DND-41 (cell line): ENCODE results near the gene OGFOD2.

ENCODE experiments used
- ATAC-seq: fragments of 200-7000 bp; cut with Tn5 transposase; 3 replicates; pipeline ENCODE4 v1.9.1; 2021; ENCODE audit warnings: low read depth; ENCODE audit not compliant: insufficient read depth
- DNase-seq: peaks from one replicate; pipeline ENCODE4 v3.0.0-alpha.2; 2020
- H2AFZ ChIP-seq: 2 replicates; pipeline ENCODE4 v1.6.0; 2012; ENCODE audit warnings: low read depth, low read length
- H3K27ac ChIP-seq: 2 replicates; pipeline ENCODE4 v1.5.1; 2012; ENCODE audit warnings: low read length, inconsistent platforms
- H3K27me3 ChIP-seq: fragments of 200-600 bp; sonication (generic); 2 replicates; pipeline ENCODE4 v1.6.0; 2012; ENCODE audit warnings: low read length, mild to moderate bottlenecking, inconsistent platforms; ENCODE audit not compliant: insufficient read depth, poor library complexity
- H3K36me3 ChIP-seq: 2 replicates; pipeline ENCODE4 v1.5.1; 2012; ENCODE audit warnings: low read length, inconsistent platforms; ENCODE audit not compliant: insufficient read depth
- H3K4me1 ChIP-seq: 2 replicates; pipeline ENCODE4 v1.5.1; 2012; ENCODE audit warnings: mild to moderate bottlenecking, low read length; ENCODE audit not compliant: insufficient read depth
- H3K4me2 ChIP-seq: 2 replicates; pipeline ENCODE4 v1.6.0; 2012; ENCODE audit warnings: mild to moderate bottlenecking, moderate library complexity, low read length, inconsistent platforms; ENCODE audit not compliant: insufficient read depth
- H3K4me3 ChIP-seq, 2 experiments: fragments of 200-600 bp in 1 of 2; shearing (Covaris generic) in 1 of 2; 2 replicates each; pipeline ENCODE4 v1.5.1; 2012 to 2016; ENCODE audit warnings: inconsistent platforms in 2 of 2, low read length in 2 of 2, mild to moderate bottlenecking in 2 of 2, low read depth in 1 of 2, moderate library complexity in 1 of 2
- H3K79me2 ChIP-seq: 2 replicates; pipeline ENCODE4 v1.6.0; 2012; ENCODE audit warnings: low read length, inconsistent platforms; ENCODE audit not compliant: insufficient read depth
- H3K9ac ChIP-seq: 2 replicates; pipeline ENCODE4 v1.6.0; 2012; ENCODE audit warnings: low read depth, mild to moderate bottlenecking, inconsistent platforms, low read length, moderate library complexity
- H3K9me3 ChIP-seq: 2 replicates; pipeline ENCODE4 v1.5.1; 2012; ENCODE audit warnings: low read length, moderate library complexity, mild to moderate bottlenecking, inconsistent platforms; ENCODE audit not compliant: insufficient read depth, severe bottlenecking
- H4K20me1 ChIP-seq: 2 replicates; pipeline ENCODE4 v1.6.0; 2012; ENCODE audit warnings: low read length; ENCODE audit not compliant: insufficient read depth
- CTCF ChIP-seq: IDR thresholded peaks from 2 replicates; pipeline ENCODE4 v1.5.1; 2012; ENCODE audit warnings: borderline replicate concordance, low read length, moderate library complexity, mild to moderate bottlenecking; ENCODE audit not compliant: poor library complexity, severe bottlenecking; ENCODE audit errors: extremely low read depth
- EZH2 ChIP-seq: IDR thresholded peaks from 3 replicates; pipeline ENCODE4 v1.6.1; 2012; ENCODE audit warnings: borderline replicate concordance, low read depth, mild to moderate bottlenecking, moderate library complexity, low read length, inconsistent platforms; ENCODE audit not compliant: severe bottlenecking

Gene OGFOD2

GRCh38 chr12:122997343-122998250 lies 22.6 kb downstream of the OGFOD2 start:
- no peak overlapping the region for H3K4me2 ChIP-seq
- H3K4me1 ChIP-seq = no peaks in the 10 kb centered on the region
- ATAC-seq = no peak
- H3K27me3 ChIP-seq = no peaks in the 10 kb centered on the region
- DNase-seq = no peak
- no peak overlapping the region for H3K4me3 ChIP-seq
- TF ChIP-seq EZH2 = no peak
- H3K36me3 ChIP-seq = no peaks in the 10 kb centered on the region
- no peaks in the 10 kb centered on the region for H3K9me3 ChIP-seq
- H3K27ac ChIP-seq = no peak overlapping the region
- H3K79me2 ChIP-seq = no peaks in the 10 kb centered on the region
- no peaks in the 10 kb centered on the region; the same call in 1 of the 2 replicates for H4K20me1 ChIP-seq
- H3K9ac ChIP-seq = no peak overlapping the region
- no peak overlapping the region for H2AFZ ChIP-seq

GRCh38 chr12:122998316-122998715 lies 23.3 kb downstream of the OGFOD2 start:
- Histone ChIP-seq H3K4me2 (no peak overlapping the region), H3K27me3 (no peaks in the 10 kb centered on the region), H4K20me1 (no peaks in the 10 kb centered on the region; the same call in 1 of the 2 replicates), H3K27ac (no peak overlapping the region), H3K9ac (no peak overlapping the region), H3K9me3 (no peaks in the 10 kb centered on the region), H3K4me3 (no peak overlapping the region), H3K36me3 (no peaks in the 10 kb centered on the region), H2AFZ (no peak overlapping the region), H3K79me2 (no peaks in the 10 kb centered on the region), H3K4me1 (no peaks in the 10 kb centered on the region)
- TF ChIP-seq EZH2 = no peak
- TF ChIP-seq CTCF = no peak
- DNase-seq = no peak
- ATAC-seq = no peak

- TF ChIP-seq EZH2 (no peak), CTCF (no peak)
- ATAC-seq = no peak
- H3K36me3 ChIP-seq = no peaks in the 10 kb centered on the region
These were observed 24.3 kb downstream of the OGFOD2 start for GRCh38 chr12:122999196-122999946.

GRCh38 chr12:122999986-123000420 lies 25.0 kb downstream of the OGFOD2 start:
- Histone ChIP-seq H3K4me1 (no peaks in the 10 kb centered on the region), H3K9ac (no peak overlapping the region), H3K27ac (no peak overlapping the region), H3K9me3 (no peaks in the 10 kb centered on the region), H3K4me2 (no peak overlapping the region), H2AFZ (no peak overlapping the region), H3K4me3 (no peak overlapping the region), H3K79me2 (no peaks in the 10 kb centered on the region), H3K36me3 (no peaks in the 10 kb centered on the region), H4K20me1 (no peaks in the 10 kb centered on the region; the same call in 1 of the 2 replicates), H3K27me3 (no peaks in the 10 kb centered on the region)
- no peak for TF ChIP-seq CTCF
- no peak for TF ChIP-seq EZH2
- ATAC-seq = no peak
- DNase-seq = no peak

More at GRCh38 chr12:122999196-122999946, 24.3 kb downstream of the OGFOD2 start:
- Histone ChIP-seq H3K4me2 (no peak overlapping the region), H4K20me1 (no peaks in the 10 kb centered on the region; the same call in 1 of the 2 replicates), H3K9ac (no peak overlapping the region), H3K27ac (no peak overlapping the region), H3K9me3 (no peaks in the 10 kb centered on the region), H3K79me2 (no peaks in the 10 kb centered on the region), H2AFZ (no peak overlapping the region), H3K27me3 (no peaks in the 10 kb centered on the region), H3K4me1 (no peaks in the 10 kb centered on the region), H3K4me3 (no peak overlapping the region)
- no peak for DNase-seq
